Measurements from ENCODE around the gene LHPP. TPM values are rescaled to one million over a fixed set of nuclear protein-coding genes. Genes with fewer than 3 reads are reported as not detected.

The LHPP gene
- total RNA-seq, 2 experiments from 2014 or later, result 15.3 to 19.6 TPM

DNA sequence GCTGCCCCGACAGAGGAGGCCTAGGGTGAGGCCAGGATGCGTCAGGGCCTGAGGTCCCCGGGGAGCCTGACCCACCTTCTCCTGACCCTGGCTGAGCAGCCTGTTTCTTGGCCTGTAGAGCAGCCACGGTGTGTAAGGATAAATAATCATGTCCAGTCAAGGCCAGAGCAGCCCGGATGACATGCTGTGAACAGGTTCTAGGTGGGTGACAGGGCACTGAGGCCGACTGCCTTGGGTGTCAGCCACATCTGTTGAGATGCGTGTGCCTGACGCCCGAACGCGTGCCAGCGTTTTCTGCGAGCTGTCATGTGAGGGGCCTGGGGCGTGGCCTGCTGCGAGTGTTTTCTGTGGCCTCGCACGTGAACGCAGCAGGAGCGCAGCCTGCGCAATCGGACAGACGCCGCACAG, 164.2 kb downstream of the LHPP start:
- H3K27ac ChIP-seq (ENCODE audit: low read depth in 1 of 2, low read length in 2 of 2), result peak overlapping the region; percentile 15 to 68
- POLR2A ChIA-PET, result interaction anchor here (0.9 to 2.5 kb wide), 4 partner anchors 14 to 115 kb away, joined by 3 to 9 read pairs (median 4); no protein-coding TSS in a partner anchor
- H3K27ac Mint-ChIP-seq, result no peak overlapping the region

GRCh38 chr10:124626759-124627380, 165.2 kb downstream of the LHPP start:
- ChIA-PET CTCF (interaction anchor here (0.8 to 2.2 kb wide), 14 partner anchors 10 to 119 kb away, joined by 3 to 20 read pairs (median 4); no protein-coding TSS in a partner anchor), POLR2A (interaction anchor here (0.9 to 2.5 kb wide), 12 partner anchors 15 to 165 kb away, joined by 3 to 13 read pairs (median 4); partner anchors contain the start of gene LHPP)
- TF ChIP-seq, protein P1, sequence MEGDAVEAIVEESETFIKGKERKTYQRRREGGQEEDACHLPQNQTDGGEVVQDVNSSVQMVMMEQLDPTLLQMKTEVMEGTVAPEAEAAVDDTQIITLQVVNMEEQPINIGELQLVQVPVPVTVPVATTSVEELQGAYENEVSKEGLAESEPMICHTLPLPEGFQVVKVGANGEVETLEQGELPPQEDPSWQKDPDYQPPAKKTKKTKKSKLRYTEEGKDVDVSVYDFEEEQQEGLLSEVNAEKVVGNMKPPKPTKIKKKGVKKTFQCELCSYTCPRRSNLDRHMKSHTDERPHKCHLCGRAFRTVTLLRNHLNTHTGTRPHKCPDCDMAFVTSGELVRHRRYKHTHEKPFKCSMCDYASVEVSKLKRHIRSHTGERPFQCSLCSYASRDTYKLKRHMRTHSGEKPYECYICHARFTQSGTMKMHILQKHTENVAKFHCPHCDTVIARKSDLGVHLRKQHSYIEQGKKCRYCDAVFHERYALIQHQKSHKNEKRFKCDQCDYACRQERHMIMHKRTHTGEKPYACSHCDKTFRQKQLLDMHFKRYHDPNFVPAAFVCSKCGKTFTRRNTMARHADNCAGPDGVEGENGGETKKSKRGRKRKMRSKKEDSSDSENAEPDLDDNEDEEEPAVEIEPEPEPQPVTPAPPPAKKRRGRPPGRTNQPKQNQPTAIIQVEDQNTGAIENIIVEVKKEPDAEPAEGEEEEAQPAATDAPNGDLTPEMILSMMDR (IDR thresholded peaks at IDR 0.05), result peak; percentile 27
- peak in 13 of 14 experiments; percentile 25 to 77 (median 49) for DNase-seq
- peaks cover 24% of the 10 kb centered on the region for H3K36me3 ChIP-seq (ENCODE audit: insufficient read depth, low read length)
- no peaks in the 10 kb centered on the region for H3K27me3 ChIP-seq (ENCODE audit: control insufficient read depth in 1 of 2, insufficient read depth in 2 of 2, low read length in 2 of 2)
- ATAC-seq (ENCODE audit: poor library complexity), result peak; percentile 89
- no peaks in the 10 kb centered on the region for H3K9me3 ChIP-seq (ENCODE audit: control insufficient read depth in 1 of 2, insufficient read depth in 1 of 2, low read length in 2 of 2)
- Mint-ChIP-seq H3K9me3 (no peaks in the 10 kb centered on the region), H3K36me3 (ENCODE audit: low read depth) (peaks cover 14% of the 10 kb centered on the region), H3K27me3 (no peaks in the 10 kb centered on the region), H3K4me3 (peak overlapping the region; percentile 23), H3K27ac (peak overlapping the region; percentile 92), H3K4me1 (ENCODE audit: low read depth) (peaks cover 49% of the 10 kb centered on the region)
- H3K27ac ChIP-seq (ENCODE audit: low read depth in 1 of 2, low read length in 2 of 2), result peak overlapping the region; percentile 18 to 68
- peaks cover 86% of the 10 kb centered on the region for H3K4me1 ChIP-seq (ENCODE audit: insufficient read depth, low read length)
- intact Hi-C loops (cut with DNase I, micrococcal nuclease), result loop anchor here in 1 of 2 experiments (5.0 kb wide), 1 partner anchor 90 kb away; no protein-coding TSS in a partner anchor
- H3K4me3 ChIP-seq (ENCODE audit: low read length), result no peak overlapping the region

More for the DNA sequence above, 164.2 kb downstream of the LHPP start:
- Histone ChIP-seq H3K4me3 (ENCODE audit: low read length) (no peak overlapping the region), H3K36me3 (ENCODE audit: insufficient read depth, low read length) (peaks cover 29% of the 10 kb centered on the region), H3K27me3 (ENCODE audit: control insufficient read depth in 1 of 2, insufficient read depth in 2 of 2, low read length in 2 of 2) (no peaks in the 10 kb centered on the region), H3K4me1 (ENCODE audit: insufficient read depth, low read length) (peaks cover 82% of the 10 kb centered on the region), H3K9me3 (ENCODE audit: control insufficient read depth in 1 of 2, insufficient read depth in 1 of 2, low read length in 2 of 2) (no peaks in the 10 kb centered on the region)
- Mint-ChIP-seq H3K4me1 (ENCODE audit: low read depth) (peaks cover 44% of the 10 kb centered on the region), H3K9me3 (no peaks in the 10 kb centered on the region), H3K36me3 (ENCODE audit: low read depth) (peaks cover 14% of the 10 kb centered on the region), H3K27me3 (no peaks in the 10 kb centered on the region), H3K4me3 (no peak overlapping the region)
- intact Hi-C loops (cut with DNase I, micrococcal nuclease), result loop anchor here in 1 of 2 experiments (5.0 kb wide), 1 partner anchor 89 kb away; no protein-coding TSS in a partner anchor
- DNase-seq (no peak), ATAC-seq (ENCODE audit: poor library complexity) (no peak)
- CTCF ChIA-PET, result interaction anchor here (1.1 to 1.7 kb wide), 4 partner anchors 22 to 76 kb away, joined by 4 to 7 read pairs (median 4); no protein-coding TSS in a partner anchor
- TF ChIP-seq, protein P1 (IDR thresholded peaks at IDR 0.05), result no peak

DNA sequence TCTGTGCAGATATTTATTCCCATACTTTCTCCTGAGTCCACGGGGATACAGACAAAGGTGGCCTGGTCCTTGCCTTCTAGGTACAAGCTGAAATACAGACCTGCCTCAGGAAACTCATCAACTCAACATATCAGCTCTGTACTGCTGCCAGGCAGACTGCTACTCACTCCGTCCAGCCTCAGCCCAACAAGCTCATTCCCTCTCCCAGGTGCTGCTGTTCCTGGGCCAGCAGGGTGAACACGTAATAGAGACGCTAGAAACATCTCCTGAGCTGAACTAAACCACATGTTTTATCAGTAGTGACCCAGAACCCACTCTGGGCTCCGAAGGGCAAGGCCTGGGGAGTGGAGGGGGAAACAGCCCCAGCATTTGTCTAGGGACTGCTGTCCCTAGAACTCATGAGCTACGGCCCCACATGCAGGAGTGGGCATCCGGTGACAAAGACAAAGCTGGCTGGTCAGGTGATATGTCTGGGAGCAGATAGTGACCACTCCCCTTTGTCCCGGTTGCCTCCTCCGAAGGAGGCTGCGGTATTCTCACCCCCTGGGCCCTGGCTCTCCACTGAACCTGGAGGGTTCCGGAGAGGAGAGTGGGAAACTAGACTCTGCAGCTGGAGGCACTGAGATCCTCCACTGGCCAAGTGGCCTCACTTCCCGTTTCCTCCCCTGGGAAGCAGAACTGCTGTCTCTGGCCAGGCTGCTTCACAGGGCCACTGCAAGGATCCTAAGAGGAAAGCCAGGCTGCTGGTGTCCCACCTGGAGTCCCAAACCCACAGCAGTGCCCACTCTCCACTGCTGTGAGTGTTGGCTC, 166.4 kb downstream of the LHPP start:
- TF ChIP-seq, protein P1 (IDR thresholded peaks at IDR 0.05), result no peak
- ATAC-seq (ENCODE audit: poor library complexity), result no peak
- CTCF ChIA-PET, result interaction anchor here (1.3 to 2.2 kb wide), 5 partner anchors 9 to 118 kb away, joined by 4 to 20 read pairs (median 8); no protein-coding TSS in a partner anchor
- Mint-ChIP-seq H3K4me3 (peak overlapping the region; percentile 59), H3K9me3 (no peaks in the 10 kb centered on the region), H3K27ac (peak overlapping the region; percentile 92), H3K4me1 (ENCODE audit: low read depth) (peaks cover 56% of the 10 kb centered on the region), H3K27me3 (no peaks in the 10 kb centered on the region), H3K36me3 (ENCODE audit: low read depth) (peaks cover 10% of the 10 kb centered on the region)
- no peak for DNase-seq
- no peak overlapping the region for H3K4me3 ChIP-seq (ENCODE audit: low read length)
- peak overlapping the region in 1 of 2 donors; percentile 68 for H3K27ac ChIP-seq (ENCODE audit: low read depth in 1 of 2, low read length in 2 of 2)
- intact Hi-C loops (cut with DNase I, micrococcal nuclease), result loop anchor here in 1 of 2 experiments (5.0 kb wide), 1 partner anchor 91 kb away; no protein-coding TSS in a partner anchor
- H3K4me1 ChIP-seq (ENCODE audit: insufficient read depth, low read length), result peaks cover 89% of the 10 kb centered on the region
- peaks cover 21% of the 10 kb centered on the region for H3K36me3 ChIP-seq (ENCODE audit: insufficient read depth, low read length)
- H3K27me3 ChIP-seq (ENCODE audit: control insufficient read depth in 1 of 2, insufficient read depth in 2 of 2, low read length in 2 of 2), result no peaks in the 10 kb centered on the region
- H3K9me3 ChIP-seq (ENCODE audit: control insufficient read depth in 1 of 2, insufficient read depth in 1 of 2, low read length in 2 of 2), result no peaks in the 10 kb centered on the region
- POLR2A ChIA-PET, result interaction anchor here (0.8 to 2.5 kb wide), 11 partner anchors 9 to 166 kb away, joined by 3 to 13 read pairs (median 4); partner anchors contain the start of gene LHPP

All from CD4-positive, alpha-beta T cell (primary cell).